A549 treated with DMSO at 1 μM for 4 hours (cell line): ENCODE results near the gene PTGES. TPM values are rescaled to one million over a fixed set of nuclear protein-coding genes. Genes with fewer than 3 reads are reported as not detected.

Experiments used
- total RNA-seq: library from RNA; stranded (reverse); fragments of 200-300 nt; extraction: Qiagen RNA extraction; gene quantifications from 5 replicates; pipeline ENCODE4 v1.2.3, GENCODE V29; 2022; ENCODE audit warnings: low read depth

Gene PTGES
- 91.3 to 105 TPM (median 100 TPM) in 5 replicates for total RNA-seq

GRCh38 chr9:129752900-129753729, at the start of gene PTGES:
PTGES (minus strand) TSS chr9:129753042; CDS start chr9:129753012, 30 bp downstream.

Other genes starting within 250 kb of the PTGES start
- 0.08 TPM in 1 of 5 replicates, not detected in the others for gene C9orf50, start 131.9 kb downstream of the PTGES start, total RNA-seq
- 91.2 to 107 TPM (median 95.0 TPM) in 5 replicates for gene NTMT1, start 126.9 kb downstream of the PTGES start, total RNA-seq
- 22.0 to 25.5 TPM (median 24.9 TPM) in 5 replicates for gene ASB6, start 110.9 kb downstream of the PTGES start, total RNA-seq
- gene PRRX2, start 87.4 kb downstream of the PTGES start, total RNA-seq: 2.8 to 7.8 TPM (median 5.9 TPM) in 5 replicates
- 21.3 to 26.1 TPM (median 24.7 TPM) in 5 replicates for gene TOR1B, start 50.1 kb upstream of the PTGES start, total RNA-seq
- gene TOR1A, start 71.1 kb upstream of the PTGES start, total RNA-seq: 57.3 to 66.4 TPM (median 65.0 TPM) in 5 replicates
- 47.8 to 58.0 TPM (median 52.0 TPM) in 5 replicates for gene C9orf78, start 82.2 kb upstream of the PTGES start, total RNA-seq
- gene USP20, start 82.4 kb upstream of the PTGES start, total RNA-seq: 5.3 to 6.3 TPM (median 5.6 TPM) in 5 replicates